ENCODE data around the gene MCCC1.

MCCC1 gene

GRCh38 chr3:183061391-183062172 is 37.7 kb downstream of the MCCC1 start:
- no peak for DNase-seq (ENCODE audit: low read depth, low spot score)
- H3K27ac ChIP-seq, result no peak overlapping the region

- DNase-seq (ENCODE audit: low read depth, low spot score), result no peak
- no peak overlapping the region for H3K27ac ChIP-seq
These were observed 40.9 kb downstream of the MCCC1 start for GRCh38 chr3:183058351-183058750.

GRCh38 chr3:183050706-183051105 is 48.6 kb downstream of the MCCC1 start:
- DNase-seq (ENCODE audit: low read depth, low spot score), result no peak
- H3K27ac ChIP-seq, result no peak overlapping the region

- DNase-seq (ENCODE audit: low read depth, low spot score), result no peak
- no peak overlapping the region for H3K27ac ChIP-seq
These were observed 52.4 kb downstream of the MCCC1 start for GRCh38 chr3:183046883-183047282.

- no peak for DNase-seq (ENCODE audit: low read depth, low spot score)
These were observed 54.6 kb downstream of the MCCC1 start for GRCh38 chr3:183044547-183045229.

GRCh38 chr3:183038757-183039156 is 60.5 kb downstream of the MCCC1 start:
- DNase-seq (ENCODE audit: low read depth, low spot score), result no peak
- no peak overlapping the region for H3K27ac ChIP-seq

More at GRCh38 chr3:183044547-183045229, 54.6 kb downstream of the MCCC1 start:
- H3K27ac ChIP-seq, result no peak overlapping the region

GRCh38 chr3:183038221-183038620 is 61.1 kb downstream of the MCCC1 start:
- no peak for DNase-seq (ENCODE audit: low read depth, low spot score)
- no peak overlapping the region for H3K27ac ChIP-seq

GRCh38 chr3:183033746-183034145 is 65.5 kb downstream of the MCCC1 start:
- H3K27ac ChIP-seq, result no peak overlapping the region
- DNase-seq (ENCODE audit: low read depth, low spot score), result no peak

- no peak overlapping the region for H3K27ac ChIP-seq
- DNase-seq (ENCODE audit: low read depth, low spot score), result no peak
These were observed 66.3 kb downstream of the MCCC1 start for GRCh38 chr3:183032880-183033555.

- DNase-seq (ENCODE audit: low read depth, low spot score), result no peak
- no peak overlapping the region for H3K27ac ChIP-seq
These were observed 67.5 kb downstream of the MCCC1 start for GRCh38 chr3:183031826-183032225.

GRCh38 chr3:183028416-183028815 is 70.9 kb downstream of the MCCC1 start:
- no peak overlapping the region for H3K27ac ChIP-seq
- no peak for DNase-seq (ENCODE audit: low read depth, low spot score)

- DNase-seq (ENCODE audit: low read depth, low spot score), result no peak
- H3K27ac ChIP-seq, result no peak overlapping the region
These were observed 72.0 kb downstream of the MCCC1 start for GRCh38 chr3:183027276-183027675.

- H3K27ac ChIP-seq, result no peak overlapping the region
- DNase-seq (ENCODE audit: low read depth, low spot score), result no peak
These were observed 76.3 kb downstream of the MCCC1 start for GRCh38 chr3:183022936-183023516.

GRCh38 chr3:183018421-183019192 is 80.7 kb downstream of the MCCC1 start:
- H3K27ac ChIP-seq, result no peak overlapping the region
- no peak for DNase-seq (ENCODE audit: low read depth, low spot score)

- no peak overlapping the region for H3K27ac ChIP-seq
These were observed 84.1 kb downstream of the MCCC1 start for GRCh38 chr3:183015185-183015584.

GRCh38 chr3:183013856-183014255 is 85.4 kb downstream of the MCCC1 start:
- H3K27ac ChIP-seq, result no peak overlapping the region
- DNase-seq (ENCODE audit: low read depth, low spot score), result no peak

More at GRCh38 chr3:183015185-183015584, 84.1 kb downstream of the MCCC1 start:
- DNase-seq (ENCODE audit: low read depth, low spot score), result no peak

- no peak for DNase-seq (ENCODE audit: low read depth, low spot score)
- H3K27ac ChIP-seq, result no peak overlapping the region
These were observed 86.2 kb downstream of the MCCC1 start for GRCh38 chr3:183013074-183013473.

GRCh38 chr3:183008800-183009199 is 90.5 kb downstream of the MCCC1 start:
- H3K27ac ChIP-seq, result no peak overlapping the region
- no peak for DNase-seq (ENCODE audit: low read depth, low spot score)

- H3K27ac ChIP-seq, result no peak overlapping the region
- DNase-seq (ENCODE audit: low read depth, low spot score), result no peak
These were observed 91.0 kb downstream of the MCCC1 start for GRCh38 chr3:183008303-183008702.

- DNase-seq (ENCODE audit: low read depth, low spot score), result no peak
- no peak overlapping the region for H3K27ac ChIP-seq
These were observed 92.8 kb downstream of the MCCC1 start for GRCh38 chr3:183006396-183007002.
